Loucy (cell line): ENCODE results near the gene MARF1.

Experiments
- H2AFZ ChIP-seq: fragments of 200-600 bp; sonication (generic); 2 replicates; pipeline ENCODE4 v1.6.0; 2016; ENCODE audit warnings: antibody characterized with exemption, mild to moderate bottlenecking, low read length, moderate library complexity
- H3F3A ChIP-seq: fragments of 200-600 bp; 2 replicates; pipeline ENCODE4 v1.6.0; 2016; ENCODE audit warnings: antibody characterized with exemption, low read depth, mild to moderate bottlenecking
- H3K27me3 ChIP-seq: fragments of 200-600 bp; sonication (generic); 2 replicates; pipeline ENCODE4 v1.6.1; 2014; ENCODE audit warnings: low read length, mild to moderate bottlenecking; ENCODE audit not compliant: insufficient read depth, poor library complexity, severe bottlenecking
- H3K36me3 ChIP-seq: fragments of 200-600 bp; sonication (generic); 2 replicates; pipeline ENCODE4 v1.6.1; 2016; ENCODE audit warnings: low read length; ENCODE audit not compliant: insufficient read depth
- H3K4me1 ChIP-seq: fragments of 200-600 bp; sonication (generic); 2 replicates; pipeline ENCODE4 v1.5.1; 2014; ENCODE audit warnings: low read length, mild to moderate bottlenecking; ENCODE audit not compliant: insufficient read depth, poor library complexity, severe bottlenecking
- H3K4me2 ChIP-seq: fragments of 200-600 bp; sonication (generic); 2 replicates; pipeline ENCODE4 v1.6.0; 2014; ENCODE audit warnings: antibody characterized with exemption, low read length, low read depth, mild to moderate bottlenecking; ENCODE audit not compliant: poor library complexity, severe bottlenecking
- H3K4me3 ChIP-seq: fragments of 200-600 bp; sonication (generic); 2 replicates; pipeline ENCODE4 v1.5.1; 2014; ENCODE audit warnings: low read length, mild to moderate bottlenecking, mixed read lengths; ENCODE audit not compliant: poor library complexity, severe bottlenecking
- H3K79me2 ChIP-seq: fragments of 200-600 bp; sonication (generic); 2 replicates; pipeline ENCODE4 v1.6.1; 2014; ENCODE audit warnings: low read length; ENCODE audit not compliant: insufficient read depth
- H3K9ac ChIP-seq: fragments of 200-600 bp; sonication (generic); 2 replicates; pipeline ENCODE4 v1.6.0; 2014; ENCODE audit warnings: mild to moderate bottlenecking, low read depth, low read length, moderate library complexity; ENCODE audit not compliant: poor library complexity, severe bottlenecking
- H3K9me2 ChIP-seq: fragments of 200-600 bp; sonication (generic); replicated peaks from 2 replicates; pipeline ENCODE4 v1.6.1; 2016; ENCODE audit warnings: low read depth, low read length, mixed read lengths
- H3K9me3 ChIP-seq: fragments of 200-600 bp; sonication (generic); 2 replicates; pipeline ENCODE4 v1.6.1; 2014; ENCODE audit warnings: mild to moderate bottlenecking, antibody characterized with exemption, low read length, low read depth; ENCODE audit not compliant: insufficient read depth
- H4K20me1 ChIP-seq: fragments of 200-600 bp; sonication (generic); 2 replicates; pipeline ENCODE4 v1.6.0; 2014; ENCODE audit warnings: antibody characterized with exemption, low read length, mild to moderate bottlenecking; ENCODE audit not compliant: insufficient read depth, poor library complexity, severe bottlenecking
- CTCF ChIP-seq: fragments of 200-600 bp; sonication (generic); conservative IDR thresholded peaks from 2 replicates; pipeline ENCODE4 v1.5.1; 2014; ENCODE audit warnings: mild to moderate bottlenecking, antibody characterized with exemption, low read length
- EZH2phosphoT487 ChIP-seq: fragments of 200-600 bp; IDR thresholded peaks from 2 replicates; pipeline ENCODE4 v1.6.1; 2018; ENCODE audit warnings: antibody characterized with exemption, mild to moderate bottlenecking, moderate library complexity, borderline replicate concordance

The MARF1 gene

GRCh38 chr16:15602285-15603044 is 40.5 kb downstream of the MARF1 start:
- TF ChIP-seq EZH2phosphoT487 (no peak), CTCF (no peak)
- H3K79me2 ChIP-seq, result no peaks in the 10 kb centered on the region
- H4K20me1 ChIP-seq, result no peaks in the 10 kb centered on the region
- H3K9me2 ChIP-seq, result no peaks in the 10 kb centered on the region
- no peak overlapping the region for H3K9ac ChIP-seq
- no peaks in the 10 kb centered on the region for H3K27me3 ChIP-seq
- no peaks in the 10 kb centered on the region for H3K4me1 ChIP-seq
- H3K9me3 ChIP-seq, result no peaks in the 10 kb centered on the region
- peaks cover 47% of the 10 kb centered on the region; the same call in 1 of the 2 replicates for H3K36me3 ChIP-seq
- no peaks in the 10 kb centered on the region for H3F3A ChIP-seq
- no peak overlapping the region for H3K4me2 ChIP-seq
- H2AFZ ChIP-seq, result no peak overlapping the region
- H3K4me3 ChIP-seq, result no peak overlapping the region

- no peak overlapping the region for H3K9ac ChIP-seq
- H2AFZ ChIP-seq, result no peak overlapping the region
- no peaks in the 10 kb centered on the region for H4K20me1 ChIP-seq
- peaks cover 47% of the 10 kb centered on the region; the same call in 1 of the 2 replicates for H3K36me3 ChIP-seq
- no peaks in the 10 kb centered on the region for H3K4me1 ChIP-seq
- TF ChIP-seq CTCF (no peak), EZH2phosphoT487 (no peak)
- H3F3A ChIP-seq, result no peaks in the 10 kb centered on the region
- H3K4me2 ChIP-seq, result no peak overlapping the region
- H3K9me3 ChIP-seq, result no peaks in the 10 kb centered on the region
- no peaks in the 10 kb centered on the region for H3K27me3 ChIP-seq
- H3K9me2 ChIP-seq, result no peaks in the 10 kb centered on the region
- no peak overlapping the region for H3K4me3 ChIP-seq
- no peaks in the 10 kb centered on the region for H3K79me2 ChIP-seq
Observed at GRCh38 chr16:15601212-15601879, 41.6 kb downstream of the MARF1 start.

- no peaks in the 10 kb centered on the region for H3K9me2 ChIP-seq
- no peak overlapping the region for H2AFZ ChIP-seq
- no peaks in the 10 kb centered on the region for H4K20me1 ChIP-seq
- no peak overlapping the region for H3K4me2 ChIP-seq
- no peak for TF ChIP-seq CTCF
- no peak for TF ChIP-seq EZH2phosphoT487
- no peaks in the 10 kb centered on the region for H3K79me2 ChIP-seq
- H3K4me1 ChIP-seq, result no peaks in the 10 kb centered on the region
- H3K9ac ChIP-seq, result no peak overlapping the region
- H3F3A ChIP-seq, result no peaks in the 10 kb centered on the region
- H3K4me3 ChIP-seq, result no peak overlapping the region
- H3K36me3 ChIP-seq, result peaks cover 54% of the 10 kb centered on the region; the same call in 1 of the 2 replicates
- H3K9me3 ChIP-seq, result no peaks in the 10 kb centered on the region
- no peaks in the 10 kb centered on the region for H3K27me3 ChIP-seq
Observed at GRCh38 chr16:15599303-15600070, 43.5 kb downstream of the MARF1 start.
